Astrocyte (in vitro differentiated cells and primary cell): Measurements from ENCODE around the gene GNAO1. TPM values are rescaled to one million over a fixed set of nuclear protein-coding genes. Genes with fewer than 3 reads are reported as not detected.

Experiments used
- DNase-seq: peaks from one replicate; pipeline ENCODE4 v3.0.0-alpha.2; 2010; ENCODE audit warnings: low read depth
- FAIRE-seq: peaks from 2 replicates; lab custom pipeline; 2011; peaks lifted over from hg19 to GRCh38; lab: Jason Lieb, UNC
- H2AFZ ChIP-seq: 2 replicates; pipeline ENCODE4 v1.6.0; 2012; ENCODE audit warnings: low read depth, low read length, inconsistent platforms
- H3K27ac ChIP-seq: 2 replicates; pipeline ENCODE4 v1.5.1; 2011; ENCODE audit warnings: low read depth, low read length, inconsistent platforms
- H3K27me3 ChIP-seq: 2 replicates; pipeline ENCODE4 v1.6.0; 2011; ENCODE audit warnings: low read length, inconsistent platforms; ENCODE audit not compliant: insufficient read depth
- H3K36me3 ChIP-seq: 2 replicates; pipeline ENCODE4 v1.5.1; 2011; ENCODE audit warnings: low read length, inconsistent platforms; ENCODE audit not compliant: insufficient read depth
- H3K4me1 ChIP-seq: 2 replicates; pipeline ENCODE4 v1.5.1; 2011; ENCODE audit warnings: low read length, inconsistent platforms; ENCODE audit not compliant: insufficient read depth
- H3K4me2 ChIP-seq: 2 replicates; pipeline ENCODE4 v1.6.0; 2012; ENCODE audit warnings: low read length, inconsistent platforms
- H3K4me3 ChIP-seq: 2 replicates; pipeline ENCODE4 v1.5.1; 2011; ENCODE audit warnings: low read depth, mild to moderate bottlenecking, low read length, inconsistent platforms; ENCODE audit not compliant: insufficient read depth
- H3K79me2 ChIP-seq: 2 replicates; pipeline ENCODE4 v1.6.0; 2012; ENCODE audit warnings: mild to moderate bottlenecking, low read length, inconsistent platforms; ENCODE audit not compliant: insufficient read depth
- H3K9ac ChIP-seq: 2 replicates; pipeline ENCODE4 v1.6.0; 2012; ENCODE audit warnings: mild to moderate bottlenecking, low read length, inconsistent platforms
- H3K9me3 ChIP-seq: 2 replicates; pipeline ENCODE4 v1.5.1; 2012; ENCODE audit warnings: low read depth, mild to moderate bottlenecking, low read length, inconsistent platforms; ENCODE audit not compliant: insufficient read depth
- H4K20me1 ChIP-seq: 2 replicates; pipeline ENCODE4 v1.6.0; 2012; ENCODE audit warnings: low read length, inconsistent platforms; ENCODE audit not compliant: insufficient read depth
- H3K27ac Mint-ChIP-seq: one replicate; pipeline ENCODE4 v1.8.0; 2021; ENCODE audit warnings: mild to moderate bottlenecking, mixed read lengths; ENCODE audit not compliant: unreplicated experiment
- H3K27me3 Mint-ChIP-seq: one replicate; pipeline ENCODE4 v1.8.0; 2021; ENCODE audit warnings: low read depth, mixed read lengths; ENCODE audit not compliant: unreplicated experiment
- H3K36me3 Mint-ChIP-seq: one replicate; pipeline ENCODE4 v1.8.0; 2021; ENCODE audit warnings: low read depth, mixed read lengths; ENCODE audit not compliant: unreplicated experiment
- H3K4me1 Mint-ChIP-seq: one replicate; pipeline ENCODE4 v1.8.0; 2021; ENCODE audit warnings: low read depth, mixed read lengths; ENCODE audit not compliant: unreplicated experiment
- H3K4me3 Mint-ChIP-seq: one replicate; pipeline ENCODE4 v1.8.0; 2021; ENCODE audit warnings: mild to moderate bottlenecking, moderate library complexity, mixed read lengths; ENCODE audit not compliant: unreplicated experiment
- H3K9me3 Mint-ChIP-seq: one replicate; pipeline ENCODE4 v1.8.0; 2021; ENCODE audit warnings: mild to moderate bottlenecking, mixed read lengths; ENCODE audit not compliant: unreplicated experiment
- CTCF ChIP-seq: IDR thresholded peaks from 2 replicates; pipeline ENCODE4 v1.5.1; 2011; ENCODE audit warnings: low read depth, mild to moderate bottlenecking, inconsistent platforms, low read length, moderate library complexity; ENCODE audit not compliant: insufficient read depth
- EZH2 ChIP-seq: IDR thresholded peaks from 2 replicates; pipeline ENCODE4 v1.6.1; 2012; ENCODE audit warnings: mild to moderate bottlenecking, low read length, inconsistent platforms; ENCODE audit not compliant: insufficient read depth
- total RNA-seq: library from RNA; stranded (reverse); gene quantifications from 2 replicates; pipeline ENCODE4 v1.2.1, GENCODE V29; 2021

The GNAO1 gene
- total RNA-seq, 1 donor from 2014 or later: 1.7 TPM

GRCh38 chr16:56337131-56337857 is 146.0 kb downstream of the GNAO1 start:
- no peaks in the 10 kb centered on the region for H3K36me3 ChIP-seq
- no peak overlapping the region for H3K27ac ChIP-seq
- Mint-ChIP-seq H3K36me3 (no peaks in the 10 kb centered on the region), H3K4me3 (no peak overlapping the region), H3K27ac (no peak overlapping the region), H3K9me3 (no peaks in the 10 kb centered on the region), H3K4me1 (no peaks in the 10 kb centered on the region), H3K27me3 (peaks cover 14% of the 10 kb centered on the region)
- no peaks in the 10 kb centered on the region for H3K4me1 ChIP-seq
- H3K9ac ChIP-seq: no peak overlapping the region
- no peak overlapping the region for H3K4me2 ChIP-seq
- no peak overlapping the region for H2AFZ ChIP-seq
- no peak overlapping the region for H3K4me3 ChIP-seq
- no peaks in the 10 kb centered on the region for H3K79me2 ChIP-seq
- no peaks in the 10 kb centered on the region for H4K20me1 ChIP-seq
- H3K9me3 ChIP-seq: no peaks in the 10 kb centered on the region
- H3K27me3 ChIP-seq: no peaks in the 10 kb centered on the region
- TF ChIP-seq CTCF (no peak), EZH2 (no peak)
- FAIRE-seq (no peak), DNase-seq (no peak)

- Histone ChIP-seq H3K4me1 (no peaks in the 10 kb centered on the region), H3K36me3 (no peaks in the 10 kb centered on the region), H3K4me3 (no peak overlapping the region), H2AFZ (no peak overlapping the region), H3K27me3 (no peaks in the 10 kb centered on the region), H4K20me1 (no peaks in the 10 kb centered on the region), H3K4me2 (no peak overlapping the region), H3K9ac (no peak overlapping the region), H3K27ac (no peak overlapping the region), H3K79me2 (no peaks in the 10 kb centered on the region), H3K9me3 (no peaks in the 10 kb centered on the region)
- no peaks in the 10 kb centered on the region for H3K9me3 Mint-ChIP-seq
- H3K4me1 Mint-ChIP-seq: no peaks in the 10 kb centered on the region
- no peak overlapping the region for H3K27ac Mint-ChIP-seq
- TF ChIP-seq CTCF: no peak
- TF ChIP-seq EZH2: no peak
- FAIRE-seq: no peak
- no peaks in the 10 kb centered on the region for H3K36me3 Mint-ChIP-seq
- H3K4me3 Mint-ChIP-seq: no peak overlapping the region
- no peak for DNase-seq
- H3K27me3 Mint-ChIP-seq: peaks cover 14% of the 10 kb centered on the region
These were observed 146.6 kb downstream of the GNAO1 start for GRCh38 chr16:56337858-56338325.
